Activated naive CD4-positive, alpha-beta T cell treated with anti-CD3 and anti-CD28 coated beads, Interleukin-2, amount 10 ng/mL, durations not matched to agents 7 days and 5 days (primary cell): ENCODE measurements around the gene GPR142.

Experiments
- CTCF ChIA-PET: fragments of 350-600 bp; sonication (Branson Sonifier 250); formaldehyde crosslinking; loops from one replicate; lab custom pipeline; 2021; ENCODE audit warnings: antibody characterized with exemption; lab: Charles Lee
- DNase-seq: peaks from one replicate; pipeline ENCODE4 v3.0.0-alpha.2; 2020
- H3K27ac Mint-ChIP-seq: one replicate; pipeline ENCODE4 v1.8.0; 2021; ENCODE audit warnings: mild to moderate bottlenecking, moderate library complexity, mixed read lengths
- H3K27me3 Mint-ChIP-seq: one replicate; pipeline ENCODE4 v1.8.0; 2021; ENCODE audit warnings: mild to moderate bottlenecking, mixed read lengths
- H3K36me3 Mint-ChIP-seq: one replicate; pipeline ENCODE4 v1.8.0; 2021; ENCODE audit warnings: mixed read lengths
- H3K4me1 Mint-ChIP-seq: one replicate; pipeline ENCODE4 v1.8.0; 2021; ENCODE audit warnings: mixed read lengths
- H3K4me3 Mint-ChIP-seq: one replicate; pipeline ENCODE4 v1.8.0; 2021; ENCODE audit warnings: mild to moderate bottlenecking, moderate library complexity, mixed read lengths
- H3K9me3 Mint-ChIP-seq: one replicate; pipeline ENCODE4 v1.8.0; 2021; ENCODE audit warnings: mixed read lengths

GPR142 gene, protein sequence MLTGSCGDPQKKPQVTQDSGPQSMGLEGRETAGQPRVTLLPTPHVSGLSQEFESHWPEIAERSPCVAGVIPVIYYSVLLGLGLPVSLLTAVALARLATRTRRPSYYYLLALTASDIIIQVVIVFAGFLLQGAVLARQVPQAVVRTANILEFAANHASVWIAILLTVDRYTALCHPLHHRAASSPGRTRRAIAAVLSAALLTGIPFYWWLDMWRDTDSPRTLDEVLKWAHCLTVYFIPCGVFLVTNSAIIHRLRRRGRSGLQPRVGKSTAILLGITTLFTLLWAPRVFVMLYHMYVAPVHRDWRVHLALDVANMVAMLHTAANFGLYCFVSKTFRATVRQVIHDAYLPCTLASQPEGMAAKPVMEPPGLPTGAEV

DNA sequence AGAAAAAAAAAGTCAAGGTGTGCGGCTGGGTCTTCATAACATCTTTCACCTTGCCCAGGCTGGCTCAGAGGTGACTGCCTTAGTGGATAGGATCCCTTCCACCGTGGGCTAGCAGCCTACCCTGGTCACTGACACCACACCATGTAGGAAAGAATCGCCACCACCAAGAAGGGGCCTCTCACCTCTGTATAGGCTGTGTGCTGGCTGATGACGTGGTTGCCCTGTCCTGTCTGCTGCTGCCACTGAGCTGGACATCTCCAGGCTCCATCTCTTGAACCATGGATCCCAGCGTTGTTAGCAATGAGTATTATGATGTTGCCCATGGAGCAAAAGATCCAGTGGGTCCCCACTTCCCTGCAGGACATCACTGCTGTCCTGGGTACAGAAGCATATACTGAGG, at the start of gene GPR142:
TSS of gene GPR142 (plus strand) at position 301 of the 400 bp plus-strand sequence. CDS start 2,035 bp downstream, outside the sequence.
- CTCF ChIA-PET = interaction anchor here (0.8 to 6.8 kb wide), 27 partner anchors 8 to 236 kb away, joined by 3 to 82 read pairs (median 4); partner anchors contain the start of genes CD300A and CD300LB
- H3K27me3 Mint-ChIP-seq = peaks cover 55% of the 10 kb centered on the region

DNA sequence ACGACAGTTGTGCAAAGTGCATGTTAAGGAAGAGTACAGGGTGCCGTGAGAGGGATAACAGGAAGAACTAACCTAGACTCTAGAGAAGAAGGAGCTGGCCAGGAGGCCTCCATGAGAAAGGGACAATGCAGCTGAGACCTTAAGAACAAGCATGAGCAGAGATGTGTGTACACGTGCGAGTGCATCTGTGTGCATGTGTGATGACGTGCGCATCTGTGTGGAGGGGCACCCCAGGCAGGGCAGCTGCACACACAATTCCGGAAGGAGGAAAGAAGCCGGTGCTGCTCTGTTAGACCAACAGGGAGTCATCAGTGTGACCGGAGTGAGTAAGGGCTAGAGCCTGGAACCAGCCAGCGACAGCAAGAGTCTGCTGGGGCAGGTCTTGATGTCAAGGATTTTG, 48.9 kb upstream of the GPR142 start:
- H3K9me3 Mint-ChIP-seq = no peaks in the 10 kb centered on the region
- H3K4me1 Mint-ChIP-seq = no peaks in the 10 kb centered on the region
- H3K4me3 Mint-ChIP-seq = no peak overlapping the region
- CTCF ChIA-PET = interaction anchor here (0.7 kb wide), 1 partner anchor 34 kb away, joined by 3 read pairs; no protein-coding TSS in a partner anchor
- H3K27ac Mint-ChIP-seq = no peak overlapping the region
- H3K27me3 Mint-ChIP-seq = peaks cover 52% of the 10 kb centered on the region
- H3K36me3 Mint-ChIP-seq = no peaks in the 10 kb centered on the region
- no peak for DNase-seq

More for the DNA sequence above, at the start of gene GPR142:
- no peak within 1 kb of the TSS for H3K4me3 Mint-ChIP-seq
- H3K4me1 Mint-ChIP-seq = peaks cover 15% of the 10 kb centered on the region
- no peaks in the 10 kb centered on the region for H3K9me3 Mint-ChIP-seq
- no peak within 1 kb of the TSS for H3K27ac Mint-ChIP-seq
- no peak for DNase-seq
- H3K36me3 Mint-ChIP-seq = no peaks in the 10 kb centered on the region

DNA sequence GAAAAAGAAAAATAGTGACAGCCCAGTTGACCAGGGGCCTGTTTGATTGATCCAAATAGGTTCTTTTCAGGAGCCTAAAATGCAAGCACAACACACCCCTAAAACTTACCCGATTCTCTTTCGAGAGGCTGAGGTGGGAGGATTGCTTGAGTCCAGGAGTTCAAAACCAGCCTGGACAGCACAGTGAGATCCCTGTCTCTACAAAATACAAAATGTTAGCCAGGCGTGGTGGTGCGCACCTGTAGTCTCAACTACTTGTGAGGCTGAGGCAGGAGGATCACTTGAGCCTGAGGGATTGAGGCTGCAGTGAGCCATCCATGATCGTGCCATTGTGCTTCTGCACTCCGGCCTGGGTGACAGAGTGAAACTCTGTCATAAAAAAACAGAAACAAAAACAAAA, 42.8 kb upstream of the GPR142 start:
- no peak overlapping the region for H3K4me3 Mint-ChIP-seq
- CTCF ChIA-PET = no interaction called here
- H3K4me1 Mint-ChIP-seq = peaks cover 36% of the 10 kb centered on the region
- H3K36me3 Mint-ChIP-seq = peaks cover 3% of the 10 kb centered on the region
- no peak for DNase-seq
- H3K27me3 Mint-ChIP-seq = peaks cover 82% of the 10 kb centered on the region
- no peak overlapping the region for H3K27ac Mint-ChIP-seq
- H3K9me3 Mint-ChIP-seq = no peaks in the 10 kb centered on the region

DNA sequence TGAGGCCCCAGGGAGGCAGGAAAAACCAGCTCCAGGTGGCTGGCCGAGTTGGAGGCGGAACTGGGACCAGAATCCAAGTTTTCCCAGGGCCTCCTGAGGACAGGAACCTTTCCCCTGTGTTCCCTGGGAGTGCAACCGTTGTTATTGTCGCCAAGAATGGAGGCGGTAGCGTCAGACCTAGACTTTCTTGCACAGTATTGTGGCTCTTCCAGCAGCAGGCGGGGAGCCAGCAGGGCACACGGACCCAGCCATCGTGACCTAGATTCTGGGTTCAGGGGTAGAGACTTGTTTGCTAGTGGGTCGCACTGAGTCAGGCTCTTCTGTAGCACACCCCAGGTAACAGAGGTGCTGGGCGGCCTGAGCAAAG, 41.9 kb upstream of the GPR142 start:
- Mint-ChIP-seq H3K4me3 (peak overlapping the region; percentile 39), H3K27me3 (peaks cover 84% of the 10 kb centered on the region), H3K4me1 (peaks cover 42% of the 10 kb centered on the region), H3K36me3 (peaks cover 4% of the 10 kb centered on the region), H3K27ac (no peak overlapping the region), H3K9me3 (no peaks in the 10 kb centered on the region)
- DNase-seq = no peak
- CTCF ChIA-PET = no interaction called here

DNA sequence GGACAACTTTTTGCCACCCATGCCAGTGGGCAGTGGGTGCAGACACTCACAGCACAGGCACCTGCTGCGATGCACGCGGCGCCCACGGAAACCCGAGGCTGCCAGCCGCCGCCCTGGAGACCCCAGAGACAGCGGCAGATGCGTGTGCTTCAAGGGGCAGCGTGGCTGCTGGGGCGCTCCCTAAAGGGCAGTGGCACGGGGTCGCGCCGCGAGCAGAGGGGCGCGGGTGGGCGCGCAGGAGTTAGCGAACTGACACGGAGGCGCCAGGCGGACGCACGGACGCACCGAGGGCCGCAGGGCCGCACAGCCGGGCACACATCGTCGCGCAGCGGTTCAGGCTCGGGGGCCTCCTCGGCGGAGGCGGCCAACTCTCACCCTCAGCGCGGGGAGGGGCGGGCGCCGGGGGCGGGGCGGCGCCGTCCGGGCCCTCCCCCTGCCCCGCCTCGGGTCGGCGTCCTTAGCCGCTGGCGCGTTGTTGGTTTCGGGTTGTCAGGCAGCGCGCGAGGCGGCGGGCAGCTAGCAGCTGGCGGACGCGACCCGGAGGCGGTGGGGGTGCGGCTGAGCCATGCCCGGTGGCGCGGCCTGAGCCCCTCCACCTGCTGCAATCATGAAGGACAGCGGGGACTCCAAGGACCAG, 41.4 kb upstream of the GPR142 start, which contains the start of gene KIF19:
TSS of gene KIF19 (plus strand) at position 484 of the 637 bp plus-strand sequence. CDS start at position 608, 124 bp downstream.
- peaks cover 4% of the 10 kb centered on the region for H3K36me3 Mint-ChIP-seq
- CTCF ChIA-PET = no interaction called here
- peak; percentile 76 for DNase-seq
- peak within 1 kb of the TSS; percentile 40 for H3K4me3 Mint-ChIP-seq
- no peak within 1 kb of the TSS for H3K27ac Mint-ChIP-seq
- H3K4me1 Mint-ChIP-seq = peaks cover 42% of the 10 kb centered on the region
- H3K27me3 Mint-ChIP-seq = peaks cover 84% of the 10 kb centered on the region
- H3K9me3 Mint-ChIP-seq = no peaks in the 10 kb centered on the region

DNA sequence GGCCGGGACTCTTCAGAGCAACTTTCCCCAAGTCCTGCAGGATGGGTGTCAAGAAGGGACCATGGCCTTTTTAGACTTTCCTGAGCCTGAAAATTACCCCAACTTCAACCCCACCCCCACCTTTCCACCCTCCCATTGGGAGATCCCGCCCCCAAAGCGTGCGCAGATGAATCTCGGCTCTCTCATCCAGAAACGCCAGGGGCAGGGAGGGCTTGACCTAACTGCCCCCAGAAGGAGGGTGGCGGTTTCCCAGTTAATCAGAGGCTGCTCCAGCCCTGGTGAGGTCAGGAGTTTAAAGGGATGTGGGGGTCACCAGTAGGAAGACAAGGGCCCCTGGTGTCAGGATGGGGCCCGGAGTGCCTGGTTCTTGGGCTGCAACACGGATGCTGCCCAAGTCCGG, 40.8 kb upstream of the GPR142 start:
- Mint-ChIP-seq H3K27ac (no peak overlapping the region), H3K9me3 (no peaks in the 10 kb centered on the region), H3K4me3 (peak overlapping the region; percentile 40), H3K36me3 (peaks cover 4% of the 10 kb centered on the region), H3K4me1 (peaks cover 42% of the 10 kb centered on the region), H3K27me3 (peaks cover 85% of the 10 kb centered on the region)
- CTCF ChIA-PET = no interaction called here
- no peak for DNase-seq

DNA sequence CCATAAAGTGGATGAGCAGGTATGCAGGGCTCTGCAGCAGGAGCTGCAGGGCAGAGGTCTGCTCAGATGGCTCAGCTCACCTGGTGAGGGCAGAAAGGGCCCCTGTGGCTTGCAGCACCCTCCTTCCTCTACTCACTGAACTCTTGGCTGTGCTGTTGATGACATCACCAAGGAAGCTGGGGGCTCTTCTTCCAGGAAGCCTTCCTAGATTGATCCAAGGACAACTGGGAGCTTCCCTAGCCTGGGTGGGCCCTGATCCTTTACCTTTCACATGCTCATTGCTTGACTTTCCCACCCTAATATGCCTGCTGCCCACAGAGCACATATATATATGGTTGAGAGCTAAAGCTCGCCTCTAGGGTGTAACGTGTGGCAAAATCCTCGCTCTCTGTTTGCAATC, 38.8 kb upstream of the GPR142 start:
- DNase-seq = no peak
- H3K4me1 Mint-ChIP-seq = peaks cover 50% of the 10 kb centered on the region
- H3K9me3 Mint-ChIP-seq = no peaks in the 10 kb centered on the region
- no peak overlapping the region for H3K4me3 Mint-ChIP-seq
- peaks cover 75% of the 10 kb centered on the region for H3K27me3 Mint-ChIP-seq
- CTCF ChIA-PET = interaction anchor here (0.8 to 1.5 kb wide), 3 partner anchors 28 to 44 kb away, joined by 3 to 4 read pairs (median 4); partner anchors contain the start of gene BTBD17
- peak overlapping the region; percentile 20 for H3K27ac Mint-ChIP-seq
- peaks cover 4% of the 10 kb centered on the region for H3K36me3 Mint-ChIP-seq

DNA sequence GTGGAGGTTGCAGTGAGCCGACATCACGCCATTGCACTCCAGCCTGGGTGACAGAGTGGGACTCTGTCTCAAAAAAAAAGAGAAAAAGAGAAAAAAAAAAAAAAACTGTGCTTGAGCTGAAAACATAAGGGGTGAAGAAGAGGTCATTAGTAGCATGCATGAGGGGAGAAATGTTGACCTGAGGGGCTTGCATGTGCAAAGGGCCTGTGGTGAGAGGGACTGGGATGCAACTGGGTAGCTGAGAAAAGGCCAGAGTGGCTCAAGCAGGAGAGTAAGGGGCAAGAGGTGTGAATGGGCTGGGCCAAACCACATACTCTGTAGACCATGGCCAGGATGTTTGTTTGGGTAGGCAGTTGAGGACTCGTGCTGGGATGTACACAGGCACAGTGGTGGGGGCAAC, 37.9 kb upstream of the GPR142 start:
- H3K27ac Mint-ChIP-seq = peak overlapping the region; percentile 65

DNA sequence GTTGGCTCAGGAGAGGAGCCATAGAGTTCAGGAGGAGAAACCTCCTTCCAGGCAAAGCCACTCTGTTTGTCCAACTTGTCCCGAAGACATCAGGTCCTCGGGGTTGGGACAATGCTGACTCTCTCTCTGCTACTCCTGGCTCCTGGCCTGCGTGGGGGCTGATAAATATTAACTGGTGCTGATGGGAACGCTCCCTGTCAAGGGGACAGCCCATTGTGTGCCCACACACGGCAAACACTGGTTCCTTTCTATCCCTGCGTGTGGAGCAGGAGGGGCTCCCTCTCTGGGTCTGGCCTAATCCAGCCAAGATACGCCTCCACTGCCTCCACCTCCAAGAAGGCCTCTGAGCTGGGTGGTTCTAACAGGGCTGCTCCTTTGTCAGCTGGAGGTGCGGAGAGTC, 36.9 kb upstream of the GPR142 start:
- no peak overlapping the region for H3K27ac Mint-ChIP-seq
- peaks cover 55% of the 10 kb centered on the region for H3K4me1 Mint-ChIP-seq
- no peak overlapping the region for H3K4me3 Mint-ChIP-seq
- no peak for DNase-seq
- CTCF ChIA-PET = interaction anchor here (0.9 to 1.0 kb wide), 2 partner anchors 29 to 46 kb away, joined by 3 read pairs; no protein-coding TSS in a partner anchor
- no peaks in the 10 kb centered on the region for H3K9me3 Mint-ChIP-seq
- H3K36me3 Mint-ChIP-seq = peaks cover 4% of the 10 kb centered on the region
- peaks cover 61% of the 10 kb centered on the region for H3K27me3 Mint-ChIP-seq

More for the DNA sequence above, 37.9 kb upstream of the GPR142 start:
- H3K4me1 Mint-ChIP-seq = peaks cover 53% of the 10 kb centered on the region
- no peak for DNase-seq
- no peak overlapping the region for H3K4me3 Mint-ChIP-seq
- peaks cover 68% of the 10 kb centered on the region for H3K27me3 Mint-ChIP-seq
- H3K36me3 Mint-ChIP-seq = peaks cover 4% of the 10 kb centered on the region
- CTCF ChIA-PET = interaction anchor here (0.6 to 1.5 kb wide), 3 partner anchors 14 to 45 kb away, joined by 3 to 4 read pairs (median 3); no protein-coding TSS in a partner anchor
- no peaks in the 10 kb centered on the region for H3K9me3 Mint-ChIP-seq

DNA sequence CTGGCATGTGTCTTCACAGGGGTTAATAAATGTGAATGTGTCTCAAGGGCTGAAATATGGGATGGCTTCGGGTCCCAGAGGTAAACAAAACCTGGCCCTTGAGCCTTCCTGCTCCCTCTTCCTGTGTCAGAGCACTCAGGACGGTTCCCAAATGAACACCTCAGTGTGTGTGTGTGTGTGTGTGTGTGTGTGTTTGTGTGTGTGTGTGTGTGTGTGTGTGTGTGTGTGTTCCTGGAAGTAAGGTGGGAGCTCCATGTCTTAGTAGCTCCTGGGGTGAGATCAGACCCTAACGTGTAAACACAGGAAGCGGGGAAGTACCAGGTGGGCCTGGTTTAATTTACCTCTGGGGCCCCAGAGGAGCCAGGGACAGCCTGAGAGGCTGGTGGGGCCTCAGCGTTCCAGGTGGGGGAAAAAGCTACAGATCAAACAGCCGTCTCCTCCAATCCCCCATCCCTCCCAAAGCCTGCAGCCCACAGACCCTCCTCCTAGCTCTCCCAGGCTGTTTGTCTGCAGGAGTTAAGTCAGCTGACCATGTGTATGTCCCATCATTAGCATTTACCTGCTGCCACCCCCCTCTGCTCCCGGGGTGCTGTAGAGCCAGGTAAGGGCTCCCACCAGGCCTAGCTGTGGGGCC, 35.2 kb upstream of the GPR142 start:
- Mint-ChIP-seq H3K27me3 (peaks cover 56% of the 10 kb centered on the region), H3K4me3 (no peak overlapping the region), H3K27ac (no peak overlapping the region), H3K36me3 (peaks cover 4% of the 10 kb centered on the region), H3K9me3 (no peaks in the 10 kb centered on the region), H3K4me1 (peaks cover 45% of the 10 kb centered on the region)
- no peak for DNase-seq
- CTCF ChIA-PET = interaction anchor here (1.9 kb wide), 1 partner anchor 21 kb away, joined by 5 read pairs; no protein-coding TSS in a partner anchor

DNA sequence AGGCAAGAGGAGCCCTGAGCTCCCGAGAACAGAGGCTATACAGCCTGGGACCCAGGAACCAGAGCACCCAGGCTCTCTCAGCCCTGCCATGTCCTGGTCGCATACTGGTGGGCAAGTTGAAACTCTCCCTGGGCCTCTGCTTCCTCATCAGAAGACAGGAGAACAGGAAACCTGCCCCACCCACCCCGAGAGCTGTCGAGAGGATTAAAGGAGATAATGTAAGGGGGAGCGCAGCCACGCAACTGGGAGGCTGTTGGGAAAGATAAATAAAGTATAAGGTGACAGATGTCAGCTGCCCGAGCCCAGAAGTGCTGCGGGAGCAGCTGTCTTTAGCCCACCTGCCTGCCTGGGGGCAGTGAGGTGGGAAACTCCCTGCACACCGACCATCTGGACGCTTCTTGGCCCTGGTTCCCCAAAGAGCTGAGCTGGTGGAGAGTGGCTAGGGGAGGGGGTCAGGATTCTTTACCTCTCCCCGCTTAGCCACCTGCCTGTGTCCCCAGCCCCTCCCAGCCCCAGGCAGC, 34.5 kb upstream of the GPR142 start:
- CTCF ChIA-PET = interaction anchor here (1.0 to 1.9 kb wide), 2 partner anchors 20 to 35 kb away, joined by 4 to 5 read pairs; partner anchors contain the start of gene GPR142
- Mint-ChIP-seq H3K27me3 (peaks cover 56% of the 10 kb centered on the region), H3K36me3 (peaks cover 4% of the 10 kb centered on the region), H3K9me3 (no peaks in the 10 kb centered on the region), H3K27ac (no peak overlapping the region), H3K4me1 (peaks cover 38% of the 10 kb centered on the region), H3K4me3 (no peak overlapping the region)
- no peak for DNase-seq

DNA sequence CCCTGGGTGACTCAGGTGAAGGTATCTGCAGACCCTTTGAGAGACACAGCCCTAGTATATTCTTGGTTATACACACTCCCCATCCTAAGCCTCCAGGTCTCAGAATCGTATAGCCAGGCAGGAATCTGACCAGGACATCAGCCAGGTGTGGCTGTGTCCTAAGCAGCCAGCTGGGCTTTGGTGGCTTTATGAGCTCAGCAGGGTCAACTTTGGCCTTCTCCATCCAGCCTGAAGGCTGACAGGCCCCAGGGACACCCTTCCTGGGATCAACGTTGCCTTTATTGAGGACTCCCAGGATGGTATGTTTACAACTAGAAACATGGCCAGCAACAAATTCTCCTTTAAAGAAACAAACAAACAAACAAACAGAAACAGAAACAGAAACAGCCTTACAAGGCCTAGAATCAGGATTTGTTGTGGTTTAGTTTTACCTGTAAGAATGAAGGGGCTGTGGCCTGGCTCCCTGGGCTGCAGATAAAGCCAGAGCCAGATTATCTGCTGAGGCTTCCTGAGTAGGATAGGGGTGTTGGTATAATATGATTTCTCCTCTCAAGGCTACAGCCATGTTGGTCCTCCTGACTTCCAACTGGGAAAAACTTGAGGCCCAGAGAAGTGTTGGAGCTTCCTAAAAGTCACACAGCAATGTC, 32.8 kb upstream of the GPR142 start:
- Mint-ChIP-seq H3K36me3 (peaks cover under 1% of the 10 kb centered on the region), H3K27ac (no peak overlapping the region), H3K4me1 (peaks cover 23% of the 10 kb centered on the region), H3K27me3 (peaks cover 63% of the 10 kb centered on the region), H3K4me3 (no peak overlapping the region), H3K9me3 (no peaks in the 10 kb centered on the region)
- CTCF ChIA-PET = interaction anchor here (1.0 to 1.1 kb wide), 2 partner anchors 21 to 131 kb away, joined by 3 read pairs; partner anchors contain the start of gene RPL38
- DNase-seq = no peak

DNA sequence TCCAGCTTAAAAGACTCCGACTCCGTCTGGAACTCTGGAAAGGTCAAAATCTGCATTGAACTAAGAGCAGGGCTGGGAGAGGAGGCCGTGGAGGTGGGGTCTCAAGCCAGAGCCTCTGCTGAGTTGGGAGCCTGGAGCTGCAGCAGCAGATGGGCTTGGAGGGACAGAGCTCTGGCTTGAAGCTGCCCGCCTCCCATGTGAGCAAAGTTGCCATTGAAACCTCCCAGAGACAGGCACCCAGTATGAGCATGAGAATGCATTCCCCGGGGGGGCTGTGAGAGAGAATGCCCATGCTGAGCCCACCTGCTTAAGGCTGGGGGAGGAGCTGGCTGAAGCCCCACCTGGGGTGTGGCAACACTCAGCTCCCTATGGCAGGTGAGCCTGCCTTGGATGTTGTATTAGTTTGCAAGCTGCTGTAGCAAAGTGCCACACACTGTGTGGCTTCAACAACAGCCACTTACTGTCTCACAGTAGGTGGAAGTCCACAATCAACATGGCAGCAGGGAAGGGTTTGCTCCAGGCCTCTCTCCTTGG, 31.7 kb upstream of the GPR142 start:
- DNase-seq = no peak
- peaks cover 63% of the 10 kb centered on the region for H3K27me3 Mint-ChIP-seq
- no peak overlapping the region for H3K4me3 Mint-ChIP-seq
- CTCF ChIA-PET = interaction anchor here (1.0 kb wide), 1 partner anchor 132 kb away, joined by 3 read pairs; the partner anchor contains the start of gene RPL38
- no peaks in the 10 kb centered on the region for H3K36me3 Mint-ChIP-seq
- H3K4me1 Mint-ChIP-seq = peaks cover 18% of the 10 kb centered on the region
- H3K27ac Mint-ChIP-seq = no peak overlapping the region
- no peaks in the 10 kb centered on the region for H3K9me3 Mint-ChIP-seq
